Astrocyte (in vitro differentiated cells and primary cell): ENCODE results near the gene C1orf35. TPM values are rescaled to one million over a fixed set of nuclear protein-coding genes. Genes with fewer than 3 reads are reported as not detected.

Experiments
- DNase-seq: peaks from one replicate; pipeline ENCODE4 v3.0.0-alpha.2; 2010; ENCODE audit warnings: low read depth
- FAIRE-seq: peaks from 2 replicates; lab custom pipeline; 2011; peaks lifted over from hg19 to GRCh38; lab: Jason Lieb, UNC
- H2AFZ ChIP-seq: 2 replicates; pipeline ENCODE4 v1.6.0; 2012; ENCODE audit warnings: low read depth, low read length, inconsistent platforms
- H3K27ac ChIP-seq: 2 replicates; pipeline ENCODE4 v1.5.1; 2011; ENCODE audit warnings: low read depth, low read length, inconsistent platforms
- H3K27me3 ChIP-seq: 2 replicates; pipeline ENCODE4 v1.6.0; 2011; ENCODE audit warnings: low read length, inconsistent platforms; ENCODE audit not compliant: insufficient read depth
- H3K36me3 ChIP-seq: 2 replicates; pipeline ENCODE4 v1.5.1; 2011; ENCODE audit warnings: low read length, inconsistent platforms; ENCODE audit not compliant: insufficient read depth
- H3K4me1 ChIP-seq: 2 replicates; pipeline ENCODE4 v1.5.1; 2011; ENCODE audit warnings: low read length, inconsistent platforms; ENCODE audit not compliant: insufficient read depth
- H3K4me2 ChIP-seq: 2 replicates; pipeline ENCODE4 v1.6.0; 2012; ENCODE audit warnings: low read length, inconsistent platforms
- H3K4me3 ChIP-seq: 2 replicates; pipeline ENCODE4 v1.5.1; 2011; ENCODE audit warnings: low read depth, mild to moderate bottlenecking, low read length, inconsistent platforms; ENCODE audit not compliant: insufficient read depth
- H3K79me2 ChIP-seq: 2 replicates; pipeline ENCODE4 v1.6.0; 2012; ENCODE audit warnings: mild to moderate bottlenecking, low read length, inconsistent platforms; ENCODE audit not compliant: insufficient read depth
- H3K9ac ChIP-seq: 2 replicates; pipeline ENCODE4 v1.6.0; 2012; ENCODE audit warnings: mild to moderate bottlenecking, low read length, inconsistent platforms
- H3K9me3 ChIP-seq: 2 replicates; pipeline ENCODE4 v1.5.1; 2012; ENCODE audit warnings: low read depth, mild to moderate bottlenecking, low read length, inconsistent platforms; ENCODE audit not compliant: insufficient read depth
- H4K20me1 ChIP-seq: 2 replicates; pipeline ENCODE4 v1.6.0; 2012; ENCODE audit warnings: low read length, inconsistent platforms; ENCODE audit not compliant: insufficient read depth
- H3K27ac Mint-ChIP-seq: one replicate; pipeline ENCODE4 v1.8.0; 2021; ENCODE audit warnings: mild to moderate bottlenecking, mixed read lengths; ENCODE audit not compliant: unreplicated experiment
- H3K27me3 Mint-ChIP-seq: one replicate; pipeline ENCODE4 v1.8.0; 2021; ENCODE audit warnings: low read depth, mixed read lengths; ENCODE audit not compliant: unreplicated experiment
- H3K36me3 Mint-ChIP-seq: one replicate; pipeline ENCODE4 v1.8.0; 2021; ENCODE audit warnings: low read depth, mixed read lengths; ENCODE audit not compliant: unreplicated experiment
- H3K4me1 Mint-ChIP-seq: one replicate; pipeline ENCODE4 v1.8.0; 2021; ENCODE audit warnings: low read depth, mixed read lengths; ENCODE audit not compliant: unreplicated experiment
- H3K4me3 Mint-ChIP-seq: one replicate; pipeline ENCODE4 v1.8.0; 2021; ENCODE audit warnings: mild to moderate bottlenecking, moderate library complexity, mixed read lengths; ENCODE audit not compliant: unreplicated experiment
- H3K9me3 Mint-ChIP-seq: one replicate; pipeline ENCODE4 v1.8.0; 2021; ENCODE audit warnings: mild to moderate bottlenecking, mixed read lengths; ENCODE audit not compliant: unreplicated experiment
- EZH2 ChIP-seq: IDR thresholded peaks from 2 replicates; pipeline ENCODE4 v1.6.1; 2012; ENCODE audit warnings: mild to moderate bottlenecking, low read length, inconsistent platforms; ENCODE audit not compliant: insufficient read depth
- total RNA-seq: library from RNA; stranded (reverse); gene quantifications from 2 replicates; pipeline ENCODE4 v1.2.1, GENCODE V29; 2021
- TF ChIP-seq, protein P1 (sequence below): IDR thresholded peaks from 2 replicates; pipeline ENCODE4 v1.5.1; 2011; ENCODE audit warnings: low read depth, mild to moderate bottlenecking, inconsistent platforms, low read length, moderate library complexity; ENCODE audit not compliant: insufficient read depth

The C1orf35 gene
- total RNA-seq, 1 donor from 2014 or later = 21.8 TPM

DNA sequence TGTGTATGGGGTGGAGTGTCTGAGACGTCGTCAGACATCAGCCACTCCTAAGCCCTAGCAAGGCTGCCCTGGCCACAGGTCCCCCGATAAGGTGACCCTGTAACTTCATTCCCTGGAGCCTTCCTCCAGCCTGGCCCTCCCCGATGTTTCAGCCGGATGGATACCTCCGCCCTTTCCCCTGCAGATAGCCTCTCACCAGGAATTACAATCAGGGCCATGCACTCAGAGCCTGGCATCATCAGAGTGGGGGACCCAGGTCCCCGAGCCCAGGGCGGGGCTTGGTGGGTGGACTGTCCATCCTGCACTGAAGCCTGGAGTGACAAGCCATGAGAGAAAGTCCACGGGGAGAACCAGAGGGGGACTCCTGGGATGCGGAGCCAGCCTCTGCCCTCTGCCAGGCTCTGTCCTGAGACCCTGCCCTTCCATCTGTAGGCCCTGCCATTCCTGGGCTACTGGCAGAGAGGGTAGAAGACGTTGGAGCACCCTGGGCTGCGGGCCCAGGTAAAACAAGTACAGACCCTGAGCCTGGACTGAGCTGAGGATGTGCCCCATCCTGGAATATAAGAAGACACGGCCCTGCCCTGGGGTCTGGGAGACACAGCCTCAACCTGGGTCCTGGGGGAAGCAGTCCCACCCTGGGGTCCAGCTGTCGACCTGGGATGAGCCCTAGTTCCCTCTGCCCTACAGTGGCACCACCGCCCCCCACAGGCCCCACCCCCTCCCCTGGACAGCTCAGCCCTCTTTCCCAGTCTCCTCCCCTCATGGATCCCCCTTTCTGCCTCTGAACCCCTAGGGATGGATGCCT is 37.4 kb downstream of the C1orf35 start:
- TF ChIP-seq EZH2 = no peak
- TF ChIP-seq, protein P1, sequence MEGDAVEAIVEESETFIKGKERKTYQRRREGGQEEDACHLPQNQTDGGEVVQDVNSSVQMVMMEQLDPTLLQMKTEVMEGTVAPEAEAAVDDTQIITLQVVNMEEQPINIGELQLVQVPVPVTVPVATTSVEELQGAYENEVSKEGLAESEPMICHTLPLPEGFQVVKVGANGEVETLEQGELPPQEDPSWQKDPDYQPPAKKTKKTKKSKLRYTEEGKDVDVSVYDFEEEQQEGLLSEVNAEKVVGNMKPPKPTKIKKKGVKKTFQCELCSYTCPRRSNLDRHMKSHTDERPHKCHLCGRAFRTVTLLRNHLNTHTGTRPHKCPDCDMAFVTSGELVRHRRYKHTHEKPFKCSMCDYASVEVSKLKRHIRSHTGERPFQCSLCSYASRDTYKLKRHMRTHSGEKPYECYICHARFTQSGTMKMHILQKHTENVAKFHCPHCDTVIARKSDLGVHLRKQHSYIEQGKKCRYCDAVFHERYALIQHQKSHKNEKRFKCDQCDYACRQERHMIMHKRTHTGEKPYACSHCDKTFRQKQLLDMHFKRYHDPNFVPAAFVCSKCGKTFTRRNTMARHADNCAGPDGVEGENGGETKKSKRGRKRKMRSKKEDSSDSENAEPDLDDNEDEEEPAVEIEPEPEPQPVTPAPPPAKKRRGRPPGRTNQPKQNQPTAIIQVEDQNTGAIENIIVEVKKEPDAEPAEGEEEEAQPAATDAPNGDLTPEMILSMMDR = no peak
- Histone ChIP-seq H3K4me2 (no peak overlapping the region), H3K27ac (no peak overlapping the region), H3K9me3 (no peaks in the 10 kb centered on the region), H4K20me1 (no peaks in the 10 kb centered on the region), H3K79me2 (no peaks in the 10 kb centered on the region), H2AFZ (no peak overlapping the region), H3K27me3 (peaks cover 5% of the 10 kb centered on the region), H3K4me1 (no peaks in the 10 kb centered on the region), H3K36me3 (no peaks in the 10 kb centered on the region), H3K4me3 (no peak overlapping the region), H3K9ac (no peak overlapping the region)
- H3K4me3 Mint-ChIP-seq = no peak overlapping the region
- H3K27ac Mint-ChIP-seq = no peak overlapping the region
- H3K36me3 Mint-ChIP-seq = no peaks in the 10 kb centered on the region
- no peak for DNase-seq
- H3K27me3 Mint-ChIP-seq = peaks cover 31% of the 10 kb centered on the region
- no peak for FAIRE-seq
- no peaks in the 10 kb centered on the region for H3K4me1 Mint-ChIP-seq
- H3K9me3 Mint-ChIP-seq = no peaks in the 10 kb centered on the region

DNA sequence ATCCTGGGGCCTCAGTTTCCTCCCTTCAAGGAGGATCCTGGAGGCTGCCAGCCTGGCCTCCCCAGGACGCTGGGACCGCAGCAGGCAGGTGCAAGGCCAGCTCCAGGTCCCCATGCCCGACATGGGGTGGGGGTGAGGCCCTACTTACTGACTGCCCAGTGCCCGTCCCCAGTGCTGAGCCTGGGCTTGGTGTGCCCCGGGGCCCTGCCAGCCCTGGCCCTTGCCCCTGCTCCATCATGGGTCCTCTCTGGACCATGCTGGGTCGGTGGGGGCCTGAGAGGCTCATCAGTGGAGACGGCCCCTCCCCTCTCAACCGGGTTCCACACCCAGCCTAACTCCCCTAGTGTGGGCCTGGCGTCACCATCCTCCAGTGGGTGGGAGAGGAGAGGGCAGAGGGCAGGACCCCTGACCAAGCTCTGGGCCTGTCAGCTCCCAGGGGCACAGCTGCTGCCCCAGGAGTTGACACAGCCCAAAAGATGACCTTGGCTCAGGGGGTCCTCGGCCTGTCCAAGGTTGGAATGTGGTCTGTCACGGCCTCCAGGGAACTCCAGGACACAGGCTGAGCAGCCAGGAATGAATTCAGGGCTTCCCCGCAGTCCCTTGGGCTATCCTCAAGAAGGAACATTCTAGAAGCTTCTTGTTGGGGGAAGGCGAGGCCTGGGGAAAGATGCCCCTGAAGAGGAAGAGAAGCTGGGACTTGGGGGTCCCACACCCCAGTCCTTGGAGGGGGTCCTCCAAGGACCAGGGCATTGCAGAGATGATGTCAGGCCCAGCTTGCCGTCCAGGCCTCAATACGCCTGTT is 38.2 kb downstream of the C1orf35 start:
- Histone ChIP-seq H3K9ac (no peak overlapping the region), H3K79me2 (no peaks in the 10 kb centered on the region), H3K27me3 (peaks cover 10% of the 10 kb centered on the region), H3K36me3 (no peaks in the 10 kb centered on the region), H3K9me3 (no peaks in the 10 kb centered on the region), H3K4me2 (no peak overlapping the region), H3K27ac (no peak overlapping the region), H3K4me1 (peaks cover 3% of the 10 kb centered on the region), H4K20me1 (no peaks in the 10 kb centered on the region), H3K4me3 (no peak overlapping the region), H2AFZ (no peak overlapping the region)
- Mint-ChIP-seq H3K9me3 (no peaks in the 10 kb centered on the region), H3K27ac (no peak overlapping the region), H3K36me3 (no peaks in the 10 kb centered on the region), H3K4me3 (no peak overlapping the region), H3K4me1 (no peaks in the 10 kb centered on the region), H3K27me3 (peaks cover 35% of the 10 kb centered on the region)
- no peak for TF ChIP-seq EZH2
- TF ChIP-seq, protein P1 = no peak
- no peak for DNase-seq
- no peak for FAIRE-seq
